Neural crest cell (in vitro differentiated cells): ENCODE measurements around the gene TP53INP2. TPM values are rescaled to one million over a fixed set of nuclear protein-coding genes. Genes with fewer than 3 reads are reported as not detected.

Experiments
- DNase-seq: peaks from one replicate; pipeline ENCODE4 v3.0.0; 2021; ENCODE audit warnings: low read depth, mixed read lengths, low spot score
- H3K27ac Mint-ChIP-seq: one replicate; pipeline ENCODE4 v1.8.0; 2021; ENCODE audit warnings: mild to moderate bottlenecking, mixed read lengths; ENCODE audit not compliant: unreplicated experiment
- H3K27me3 Mint-ChIP-seq: 2 replicates; pipeline ENCODE4 v1.8.0; 2021; ENCODE audit warnings: low read depth, mild to moderate bottlenecking, mixed read lengths
- H3K36me3 Mint-ChIP-seq: 2 replicates; pipeline ENCODE4 v1.8.0; 2021; ENCODE audit warnings: low read depth, mild to moderate bottlenecking, mixed read lengths
- H3K4me1 Mint-ChIP-seq: 2 replicates; pipeline ENCODE4 v1.8.0; 2021; ENCODE audit warnings: mixed read lengths
- H3K4me3 Mint-ChIP-seq: one replicate; pipeline ENCODE4 v1.8.0; 2021; ENCODE audit warnings: mild to moderate bottlenecking, mixed read lengths
- H3K9me3 Mint-ChIP-seq: 2 replicates; pipeline ENCODE4 v1.8.0; 2021; ENCODE audit warnings: mixed read lengths
- total RNA-seq: library from RNA; stranded (reverse); gene quantifications from 2 replicates; pipeline ENCODE4 v1.2.1, GENCODE V29; 2021
- TF ChIP-seq, protein P1 (sequence below): fragments of 200-600 bp; sonication (generic); conservative IDR thresholded peaks from 2 replicates; pipeline ENCODE4 v1.5.0; 2021; ENCODE audit warnings: antibody characterized with exemption, mild to moderate bottlenecking

TP53INP2 gene
- total RNA-seq, 1 donor from 2014 or later = 17.1 TPM

DNA sequence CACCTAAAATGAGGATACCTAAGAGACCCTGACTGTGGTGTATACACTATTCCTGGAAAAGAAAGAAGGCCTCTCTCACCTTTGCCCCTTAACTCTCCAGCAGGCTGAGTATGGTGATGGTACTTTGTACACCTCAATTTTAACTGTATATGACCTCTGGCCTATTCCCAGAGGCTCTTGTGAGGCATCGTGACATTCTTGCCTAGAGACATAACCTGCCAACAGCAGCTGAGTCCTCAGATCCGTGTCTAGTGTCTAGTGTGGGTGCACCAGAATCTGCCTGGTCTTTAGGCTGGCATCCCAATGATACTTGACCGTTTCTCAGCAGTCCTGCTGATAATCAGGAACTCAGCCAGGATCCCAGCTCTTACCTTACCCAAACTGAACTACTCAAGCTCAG, 20.0 kb downstream of the TP53INP2 start:
- H3K27ac Mint-ChIP-seq = no peak overlapping the region
- no peak for DNase-seq
- peaks cover 19% of the 10 kb centered on the region for H3K36me3 Mint-ChIP-seq
- H3K27me3 Mint-ChIP-seq = no peaks in the 10 kb centered on the region
- TF ChIP-seq, protein P1, sequence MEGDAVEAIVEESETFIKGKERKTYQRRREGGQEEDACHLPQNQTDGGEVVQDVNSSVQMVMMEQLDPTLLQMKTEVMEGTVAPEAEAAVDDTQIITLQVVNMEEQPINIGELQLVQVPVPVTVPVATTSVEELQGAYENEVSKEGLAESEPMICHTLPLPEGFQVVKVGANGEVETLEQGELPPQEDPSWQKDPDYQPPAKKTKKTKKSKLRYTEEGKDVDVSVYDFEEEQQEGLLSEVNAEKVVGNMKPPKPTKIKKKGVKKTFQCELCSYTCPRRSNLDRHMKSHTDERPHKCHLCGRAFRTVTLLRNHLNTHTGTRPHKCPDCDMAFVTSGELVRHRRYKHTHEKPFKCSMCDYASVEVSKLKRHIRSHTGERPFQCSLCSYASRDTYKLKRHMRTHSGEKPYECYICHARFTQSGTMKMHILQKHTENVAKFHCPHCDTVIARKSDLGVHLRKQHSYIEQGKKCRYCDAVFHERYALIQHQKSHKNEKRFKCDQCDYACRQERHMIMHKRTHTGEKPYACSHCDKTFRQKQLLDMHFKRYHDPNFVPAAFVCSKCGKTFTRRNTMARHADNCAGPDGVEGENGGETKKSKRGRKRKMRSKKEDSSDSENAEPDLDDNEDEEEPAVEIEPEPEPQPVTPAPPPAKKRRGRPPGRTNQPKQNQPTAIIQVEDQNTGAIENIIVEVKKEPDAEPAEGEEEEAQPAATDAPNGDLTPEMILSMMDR = no peak
- H3K4me1 Mint-ChIP-seq = no peaks in the 10 kb centered on the region
- H3K9me3 Mint-ChIP-seq = no peaks in the 10 kb centered on the region
- H3K4me3 Mint-ChIP-seq = no peak overlapping the region

DNA sequence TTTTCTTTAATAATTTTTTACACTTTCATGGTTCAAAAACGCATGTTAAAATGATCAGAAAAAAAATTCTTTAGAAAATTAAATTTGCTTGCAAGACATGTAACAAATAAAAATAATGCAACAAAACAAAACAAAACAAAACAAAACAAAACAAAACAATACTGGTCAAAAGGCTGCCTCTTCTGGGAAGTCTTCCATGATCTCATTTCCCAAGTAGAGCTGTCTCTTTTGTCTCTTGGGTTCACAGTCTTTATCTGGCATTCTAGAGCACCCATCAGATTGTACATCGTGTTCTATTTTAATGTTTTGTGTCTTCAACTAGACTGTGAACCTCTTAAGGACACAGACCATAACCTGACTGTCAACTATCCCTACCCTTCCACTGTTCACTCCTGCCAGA, 25.3 kb downstream of the TP53INP2 start:
- H3K4me3 Mint-ChIP-seq = no peak overlapping the region
- H3K4me1 Mint-ChIP-seq = no peaks in the 10 kb centered on the region
- no peak for DNase-seq
- H3K9me3 Mint-ChIP-seq = no peaks in the 10 kb centered on the region
- H3K27ac Mint-ChIP-seq = no peak overlapping the region
- TF ChIP-seq, protein P1 = no peak
- H3K27me3 Mint-ChIP-seq = no peaks in the 10 kb centered on the region
- peaks cover 21% of the 10 kb centered on the region for H3K36me3 Mint-ChIP-seq

DNA sequence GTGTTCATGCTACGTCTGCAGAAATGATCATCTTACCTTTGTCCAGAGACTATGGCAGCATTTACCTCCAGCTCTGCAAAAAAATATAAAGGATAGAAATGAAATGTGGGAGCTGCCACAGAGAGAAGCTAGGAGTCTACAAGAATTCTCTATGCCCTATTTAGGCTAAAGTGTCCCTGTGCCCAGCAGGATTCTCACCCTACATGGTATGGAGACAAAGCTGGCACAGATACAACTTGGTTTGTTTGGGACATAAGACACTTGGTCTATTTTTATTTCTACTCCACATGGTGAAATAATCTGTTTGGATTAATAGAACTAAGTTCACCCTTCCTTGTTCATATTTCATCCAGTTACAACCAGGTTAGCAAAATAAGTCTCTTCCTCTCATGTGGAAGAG, 28.4 kb downstream of the TP53INP2 start:
- peaks cover 13% of the 10 kb centered on the region for H3K36me3 Mint-ChIP-seq
- no peak overlapping the region for H3K27ac Mint-ChIP-seq
- H3K9me3 Mint-ChIP-seq = no peaks in the 10 kb centered on the region
- H3K4me1 Mint-ChIP-seq = no peaks in the 10 kb centered on the region
- DNase-seq = no peak
- TF ChIP-seq, protein P1 = no peak
- no peaks in the 10 kb centered on the region for H3K27me3 Mint-ChIP-seq
- H3K4me3 Mint-ChIP-seq = no peak overlapping the region

DNA sequence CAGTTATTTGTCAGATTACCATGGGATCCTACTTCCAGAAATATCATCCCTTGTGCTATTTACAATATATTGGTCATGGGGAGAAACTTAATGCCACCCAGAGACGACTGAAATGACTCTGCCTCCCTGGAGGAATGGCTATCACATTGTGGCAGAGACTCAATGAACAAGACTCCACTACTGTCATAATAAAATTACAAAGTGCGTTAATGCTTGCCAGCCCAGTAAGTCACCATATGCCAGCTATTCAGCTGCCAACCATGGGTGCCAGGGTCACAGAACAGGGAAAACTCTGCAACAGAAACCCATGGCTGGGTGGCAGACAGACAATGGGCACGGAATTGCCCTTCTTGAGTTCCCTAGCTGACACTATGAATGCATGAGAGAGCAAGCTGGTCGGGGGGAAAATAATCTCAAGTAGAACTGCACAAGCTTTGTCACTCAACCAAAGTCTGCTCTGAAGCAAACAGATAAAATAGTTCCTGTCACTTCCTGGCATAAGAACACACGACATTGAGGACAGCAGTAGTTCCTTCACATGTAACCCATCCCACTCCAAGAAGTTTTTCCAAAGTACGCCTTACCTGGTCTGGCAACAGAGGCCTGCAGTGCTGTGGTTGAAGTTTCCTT, 32.1 kb downstream of the TP53INP2 start:
- Mint-ChIP-seq H3K27me3 (no peaks in the 10 kb centered on the region), H3K4me1 (no peaks in the 10 kb centered on the region), H3K36me3 (peaks cover 20% of the 10 kb centered on the region), H3K9me3 (no peaks in the 10 kb centered on the region), H3K27ac (peak overlapping the region; percentile 32), H3K4me3 (no peak overlapping the region)
- TF ChIP-seq, protein P1 = no peak
- no peak for DNase-seq

DNA sequence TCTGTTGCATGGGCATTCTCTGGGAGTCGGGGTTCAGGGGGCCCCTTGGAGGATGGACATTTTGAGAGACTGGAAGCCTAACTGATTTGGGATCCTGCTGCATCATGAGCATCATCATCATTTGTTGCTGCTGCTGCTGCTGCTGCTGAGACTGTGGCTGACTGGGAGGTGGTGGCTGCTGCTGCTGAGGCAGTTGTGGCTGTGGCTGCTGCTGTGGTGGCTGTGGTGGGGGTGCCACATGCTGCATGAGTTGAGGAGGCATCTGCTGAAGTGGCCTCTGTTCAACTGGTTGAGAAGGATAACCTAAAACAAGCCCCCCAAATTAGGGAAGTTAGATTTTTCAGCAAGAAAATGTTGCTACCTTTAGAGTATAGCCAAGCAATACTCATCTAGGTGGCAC, 38.9 kb downstream of the TP53INP2 start:
- Mint-ChIP-seq H3K27me3 (no peaks in the 10 kb centered on the region), H3K4me1 (no peaks in the 10 kb centered on the region), H3K4me3 (no peak overlapping the region), H3K9me3 (no peaks in the 10 kb centered on the region), H3K36me3 (peaks cover 31% of the 10 kb centered on the region), H3K27ac (no peak overlapping the region)
- TF ChIP-seq, protein P1 = no peak
- no peak for DNase-seq
